ENCODE measurements around the gene ZP2. TPM values are rescaled to one million over a fixed set of nuclear protein-coding genes. Genes with fewer than 3 reads are reported as not detected.
"Not testable (repeated sequence)": the region's sequence is repeated elsewhere in the genome, so short reads cannot be mapped to it uniquely, and the experiment has no call there.

Gene ZP2
- total and polyA plus RNA-seq, 2 experiments from 2014 or later = not detected

GRCh38 chr16:21152160-21153030, 59.0 kb downstream of the ZP2 start:
- H4K20me1 ChIP-seq (ENCODE audit: insufficient read depth); H3F3A ChIP-seq (ENCODE audit: insufficient read depth); H3K27ac ChIP-seq; H3K4me3 ChIP-seq; H3K79me2 ChIP-seq (ENCODE audit: insufficient read depth); H3K9me3 ChIP-seq (ENCODE audit: low read depth); H3K9me2 ChIP-seq (ENCODE audit: insufficient read depth); in situ Hi-C loops (cut with MboI); H3K36me3 ChIP-seq (ENCODE audit: low read depth); H3K9ac ChIP-seq; H3K27me3 ChIP-seq (replicated peaks; ENCODE audit: insufficient read depth); DNase-seq; H2AFZ ChIP-seq; H3K4me2 ChIP-seq (ENCODE audit: unreplicated experiment); H3K4me1 ChIP-seq (ENCODE audit: insufficient read depth): not testable (repeated sequence)
- WGBS, 2 experiments (ENCODE audit: low coverage in 1 of 2, low lambda C conversion rate in 2 of 2, missing lambda C conversion rate in 2 of 2) = 91% methylated on average over 29 to 39 of the region's 51 CpGs

GRCh38 chr16:21150375-21151001, 60.9 kb downstream of the ZP2 start, which contains the start of gene DNAH3:
DNAH3 (minus strand) TSS chr16:21150846; CDS start chr16:21150319, 527 bp downstream.
- Histone ChIP-seq H3K79me2 (ENCODE audit: insufficient read depth) (no peaks in the 10 kb centered on the region), H3K9ac (no peak within 1 kb of the TSS), H2AFZ (no peak within 1 kb of the TSS), H3F3A (ENCODE audit: insufficient read depth) (no peaks in the 10 kb centered on the region), H4K20me1 (ENCODE audit: insufficient read depth) (no peaks in the 10 kb centered on the region), H3K27me3 (replicated peaks; ENCODE audit: insufficient read depth) (peaks cover 10% of the 10 kb centered on the region; the same call in 1 of the 2 replicates), H3K9me2 (ENCODE audit: insufficient read depth) (no peaks in the 10 kb centered on the region), H3K4me1 (ENCODE audit: insufficient read depth) (no peaks in the 10 kb centered on the region), H3K36me3 (ENCODE audit: low read depth) (no peaks in the 10 kb centered on the region), H3K9me3 (ENCODE audit: low read depth) (no peaks in the 10 kb centered on the region), H3K4me3 (no peak within 1 kb of the TSS), H3K27ac (no peak within 1 kb of the TSS), H3K4me2 (ENCODE audit: unreplicated experiment) (no peak within 1 kb of the TSS)
- WGBS, 2 experiments (ENCODE audit: low coverage in 1 of 2, low lambda C conversion rate in 2 of 2, missing lambda C conversion rate in 2 of 2) = 36 to 39% methylated on average over 8 of the region's 8 CpGs
- no peak for TF ChIP-seq EZH2 (IDR thresholded peaks at IDR 0.05; ENCODE audit: insufficient read depth, poor library complexity, severe bottlenecking)
- TF ChIP-seq EZH2phosphoT487 (IDR thresholded peaks at IDR 0.05; ENCODE audit: insufficient read depth, low read depth) = no peak
- DNase-seq = no peak
- in situ Hi-C loops (cut with MboI) = no loop called here

Other genes starting within 250 kb of the ZP2 start
- not detected in 2 replicates for gene DNAH3, start 60.7 kb downstream of the ZP2 start, total RNA-seq (2014; rRNA removed; shearing (Covaris generic))
- gene DNAH3, start 60.7 kb downstream of the ZP2 start, polyA plus RNA-seq (2016; fragmentation: Nextera tagmentation; extraction: Ambion mirVana) = not detected in 2 replicates
- gene LDAF1, start 52.9 kb downstream of the ZP2 start, total RNA-seq (2014; rRNA removed; shearing (Covaris generic)) = 30.4 and 67.8 TPM in 2 replicates
- 33.2 and 34.5 TPM in 2 replicates for gene LDAF1, start 52.9 kb downstream of the ZP2 start, polyA plus RNA-seq (2016; fragmentation: Nextera tagmentation; extraction: Ambion mirVana)
- gene ANKS4B, start 22.1 kb upstream of the ZP2 start, total RNA-seq (2014; rRNA removed; shearing (Covaris generic)) = not detected in 2 replicates
- gene ANKS4B, start 22.1 kb upstream of the ZP2 start, polyA plus RNA-seq (2016; fragmentation: Nextera tagmentation; extraction: Ambion mirVana) = not detected in 2 replicates
- gene CRYM, start 66.7 kb upstream of the ZP2 start, total RNA-seq (2014; rRNA removed; shearing (Covaris generic)) = not detected in 2 replicates
- gene CRYM, start 66.7 kb upstream of the ZP2 start, polyA plus RNA-seq (2016; fragmentation: Nextera tagmentation; extraction: Ambion mirVana) = not detected in 2 replicates